Medulla oblongata (tissue), 1 donor: ENCODE measurements around the gene SVEP1.
"Not testable (repeated sequence)": the region's sequence is repeated elsewhere in the genome, so short reads cannot be mapped to it uniquely, and the experiment has no call there.

Source experiments
- DNase-seq: peaks from one replicate; pipeline ENCODE4 v3.0.0-alpha.2; 2015; ENCODE audit errors: extremely low spot score

Gene SVEP1

DNA sequence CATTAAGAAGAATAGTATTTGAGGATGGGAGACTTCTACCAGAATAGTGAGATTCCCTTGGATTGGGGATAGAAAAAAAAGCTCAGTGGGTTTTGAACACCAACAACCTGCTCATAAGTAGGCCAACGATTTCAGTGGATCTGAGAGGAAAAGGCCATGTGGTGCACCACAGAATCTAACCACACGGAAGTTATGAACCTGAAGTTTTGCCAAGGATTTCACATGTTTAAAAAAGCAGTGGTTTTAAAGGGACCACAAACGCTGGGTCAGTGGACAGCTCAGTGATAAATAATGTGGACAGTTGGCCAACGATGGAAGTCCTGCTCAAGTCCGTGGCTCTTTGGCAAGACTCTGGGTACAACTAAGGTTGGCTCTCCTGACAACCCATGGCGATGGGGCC is 134.6 kb downstream of the SVEP1 start:
- DNase-seq, result no peak

DNA sequence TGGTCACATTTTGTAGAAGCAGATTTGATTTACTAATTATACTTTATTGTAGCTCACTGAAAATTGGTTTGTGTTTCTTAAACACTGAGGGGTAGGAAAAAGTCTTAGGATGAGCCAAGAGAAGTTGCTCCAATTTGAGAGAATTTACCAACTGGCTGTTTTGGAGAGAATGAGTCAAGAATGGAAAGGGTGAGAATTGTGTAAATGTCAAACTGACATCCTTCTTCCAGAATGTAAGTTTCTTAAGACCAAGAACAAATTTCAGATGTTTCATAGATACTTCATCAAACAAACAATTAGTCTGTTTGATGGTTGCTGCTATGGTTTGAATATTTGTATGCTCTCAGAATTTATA is 135.7 kb downstream of the SVEP1 start:
- no peak for DNase-seq

DNA sequence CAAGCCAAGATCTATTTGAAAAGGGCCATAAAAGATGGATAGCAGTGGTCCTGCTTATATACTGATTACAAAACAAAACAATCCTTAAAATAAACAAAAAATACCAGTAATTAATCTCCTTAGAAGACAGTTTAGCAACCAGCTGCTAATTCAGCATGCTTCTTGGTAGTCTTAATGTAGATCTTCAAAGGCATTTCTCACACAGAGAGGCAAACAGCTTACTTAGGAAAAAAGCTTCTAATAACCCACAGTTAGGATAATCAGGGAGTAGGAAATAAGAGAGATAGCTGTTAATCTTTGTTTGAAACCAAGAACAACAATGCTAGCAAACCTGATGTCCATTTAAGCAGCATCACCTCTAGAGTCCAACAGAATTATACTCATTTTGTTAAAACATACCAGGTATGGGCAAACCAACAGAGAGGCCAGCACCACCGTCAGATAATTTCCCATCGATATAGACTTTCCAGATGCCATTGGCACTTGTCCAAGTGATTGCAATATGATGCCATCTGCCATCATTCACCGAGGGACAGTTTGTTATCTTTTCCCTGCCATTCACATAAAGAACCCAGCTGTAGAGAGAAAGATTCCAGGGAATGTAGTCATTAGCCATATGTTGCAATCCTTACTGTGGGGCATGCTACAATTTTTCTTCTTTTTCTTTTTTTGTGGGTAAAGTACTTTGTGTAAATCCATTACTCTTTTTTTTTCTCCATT is 136.2 kb downstream of the SVEP1 start:
- DNase-seq, result no peak

DNA sequence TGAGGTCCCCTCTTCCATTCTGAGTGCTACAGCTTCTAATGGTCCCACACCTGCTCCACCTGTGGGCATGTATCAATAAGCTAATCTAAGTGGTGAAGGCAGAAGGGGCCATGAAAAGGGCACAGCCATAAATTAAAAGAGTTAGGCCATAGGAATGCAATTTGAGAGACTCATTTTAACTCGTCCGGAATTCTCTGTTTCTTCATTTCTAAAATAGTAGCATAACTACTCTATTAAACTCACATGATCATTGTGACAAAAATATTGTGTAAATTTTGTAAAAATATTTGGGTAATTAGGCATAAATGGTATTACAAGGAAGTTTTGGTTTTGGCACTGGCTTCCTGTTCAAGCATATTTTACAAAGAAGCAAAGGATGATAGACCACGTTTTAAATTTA is 138.7 kb downstream of the SVEP1 start:
- no peak for DNase-seq

DNA sequence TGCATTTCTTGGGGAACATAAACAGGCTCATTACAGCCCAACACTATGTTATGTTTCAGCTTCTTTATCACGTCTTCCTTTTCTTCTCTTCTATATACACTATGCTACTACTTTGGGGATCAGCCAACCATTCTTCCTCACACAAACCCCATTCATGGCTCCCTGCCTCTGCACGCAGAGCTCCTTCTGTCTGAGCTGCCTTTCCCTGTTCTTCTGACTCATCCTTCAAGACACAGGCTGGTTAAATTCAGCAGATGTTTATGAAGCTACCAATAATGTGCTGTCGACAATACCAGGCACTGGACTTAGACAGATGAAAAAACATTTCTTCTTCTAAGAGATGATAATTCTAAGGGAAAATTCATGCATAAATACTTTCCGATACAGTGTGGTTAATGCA is 139.4 kb downstream of the SVEP1 start:
- DNase-seq, result no peak

DNA sequence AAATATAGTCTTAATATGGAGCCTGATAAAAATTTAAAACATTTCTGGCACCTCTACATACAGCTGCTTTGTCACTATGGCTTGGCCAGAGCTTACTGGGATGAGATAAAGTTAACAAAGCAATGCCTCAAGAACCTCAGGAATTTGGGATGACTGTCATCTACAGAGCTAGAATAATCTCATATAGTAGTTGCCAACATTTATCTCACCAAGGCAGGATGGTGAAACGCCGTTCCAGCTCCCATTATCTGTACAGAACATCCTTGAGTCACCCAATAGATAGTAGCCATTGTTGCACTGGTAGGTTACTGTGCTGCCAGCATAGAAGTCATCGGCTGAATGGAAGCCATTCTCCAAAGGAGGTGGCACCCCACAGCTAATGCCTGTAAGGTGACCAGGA is 147.3 kb downstream of the SVEP1 start:
- DNase-seq, result no peak

DNA sequence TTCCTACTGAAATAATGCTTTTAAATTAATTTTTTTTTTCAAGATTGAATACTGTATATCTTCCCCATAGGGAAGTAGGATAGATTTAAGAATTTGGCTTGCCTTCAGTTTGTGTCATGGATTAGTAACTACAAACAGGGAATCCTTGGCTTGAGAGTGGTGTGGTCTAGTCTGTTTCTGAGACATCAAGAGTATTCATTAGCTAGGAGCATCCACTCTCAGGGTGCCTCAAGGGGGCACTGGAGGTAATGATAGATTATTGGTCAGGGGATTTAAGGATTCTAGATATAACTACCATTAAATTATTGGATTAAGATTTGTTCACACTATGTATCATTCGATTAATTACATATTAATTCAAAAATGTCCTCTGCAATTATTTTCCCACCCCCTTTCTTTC is 150.1 kb downstream of the SVEP1 start:
- no peak for DNase-seq

DNA sequence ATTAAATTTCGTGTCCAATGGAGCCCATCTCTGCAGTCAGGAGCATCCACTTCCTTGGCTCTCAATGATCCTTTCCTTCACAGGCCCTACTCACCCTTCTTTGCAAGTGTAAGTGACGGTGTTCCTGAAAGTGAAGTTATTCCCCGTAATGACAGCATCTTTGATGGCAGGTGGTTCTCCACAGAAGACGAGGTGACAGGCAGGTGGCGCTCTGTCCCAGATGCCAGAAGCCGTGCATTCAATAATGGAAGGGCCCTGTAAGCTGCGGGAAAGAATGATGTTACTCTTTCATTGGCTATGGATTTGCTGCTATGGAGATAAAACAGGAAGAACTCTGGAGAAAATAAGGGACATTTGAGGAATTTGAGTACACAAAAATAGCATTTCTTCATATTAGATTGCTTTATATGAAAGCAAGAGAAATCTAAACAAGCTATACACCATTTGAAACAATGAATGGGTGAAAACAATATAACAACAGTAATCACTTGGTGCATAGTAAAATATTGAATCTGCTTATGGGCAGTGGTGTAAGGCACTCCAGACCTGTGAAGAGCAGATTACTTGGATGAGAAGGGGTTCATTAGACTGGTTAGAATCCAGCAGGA is 151.9 kb downstream of the SVEP1 start:
- DNase-seq, result peak; percentile 34

DNA sequence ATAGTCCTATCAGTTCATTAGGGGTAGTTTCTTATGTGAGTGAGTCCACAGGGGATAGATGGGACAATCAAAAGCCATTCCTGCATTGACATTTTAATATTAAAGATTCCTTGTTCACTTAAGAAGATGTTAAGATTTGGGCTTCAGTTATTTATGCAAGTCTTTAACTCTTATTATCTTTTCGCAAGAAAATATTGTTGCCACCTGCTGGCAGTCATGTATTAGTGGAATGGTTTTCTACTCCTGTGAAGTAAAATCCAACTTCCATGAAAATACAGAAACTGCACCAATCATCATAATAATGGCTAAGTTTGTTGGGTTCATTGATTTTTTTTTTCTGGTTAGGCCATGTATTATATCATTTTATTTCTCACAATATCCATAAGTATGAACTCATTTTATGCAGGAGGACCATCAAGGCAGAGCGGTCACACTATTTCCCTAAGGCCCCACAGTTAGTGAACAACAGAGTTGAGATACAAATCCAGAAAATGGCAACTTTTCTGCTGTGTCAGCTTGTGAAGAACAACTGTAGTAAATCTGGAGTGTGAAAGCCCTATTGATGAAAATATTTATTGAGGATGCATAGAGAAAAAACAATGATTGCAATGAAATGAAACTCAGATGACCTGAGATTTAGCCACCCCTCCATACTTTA is 153.4 kb downstream of the SVEP1 start:
- peak; percentile 7 for DNase-seq

DNA sequence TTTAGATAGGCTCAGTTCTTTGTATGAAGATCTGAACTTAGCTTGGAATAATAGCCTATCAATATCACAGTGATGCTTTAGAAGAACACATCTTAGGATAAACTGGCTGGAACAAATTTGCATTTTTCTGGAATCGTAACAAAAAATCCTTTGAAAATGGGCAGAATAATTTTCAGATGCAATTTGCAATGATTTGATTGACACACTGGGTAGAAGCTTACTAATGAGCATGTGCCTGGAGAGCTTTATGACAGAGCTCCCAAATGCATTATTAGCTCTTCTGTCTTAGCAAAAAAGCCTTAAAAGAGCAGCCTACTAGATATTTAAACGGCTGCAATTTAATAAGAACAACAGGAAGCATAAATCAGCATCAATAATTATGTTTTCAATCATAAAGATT is 165.1 kb downstream of the SVEP1 start:
- DNase-seq, result no peak

DNA sequence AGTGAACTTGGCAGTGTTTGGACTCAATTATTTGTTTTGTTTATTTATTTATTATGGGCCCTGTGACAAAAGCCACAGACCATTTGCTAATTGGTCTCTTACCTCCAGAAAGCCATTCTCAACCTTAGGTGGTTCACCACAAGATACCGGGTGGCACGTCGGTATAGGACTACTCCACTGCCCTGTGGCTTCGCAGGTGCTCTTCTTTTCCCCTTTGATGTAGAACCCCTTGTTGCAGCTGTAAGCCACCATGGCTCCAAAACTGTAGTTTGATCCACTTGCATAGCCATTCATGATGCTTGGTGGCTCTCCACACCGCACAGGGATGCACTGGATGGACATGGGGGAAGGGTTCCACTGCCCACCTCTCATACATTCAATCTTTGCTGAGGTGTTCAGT is 168.6 kb downstream of the SVEP1 start:
- no peak for DNase-seq

DNA sequence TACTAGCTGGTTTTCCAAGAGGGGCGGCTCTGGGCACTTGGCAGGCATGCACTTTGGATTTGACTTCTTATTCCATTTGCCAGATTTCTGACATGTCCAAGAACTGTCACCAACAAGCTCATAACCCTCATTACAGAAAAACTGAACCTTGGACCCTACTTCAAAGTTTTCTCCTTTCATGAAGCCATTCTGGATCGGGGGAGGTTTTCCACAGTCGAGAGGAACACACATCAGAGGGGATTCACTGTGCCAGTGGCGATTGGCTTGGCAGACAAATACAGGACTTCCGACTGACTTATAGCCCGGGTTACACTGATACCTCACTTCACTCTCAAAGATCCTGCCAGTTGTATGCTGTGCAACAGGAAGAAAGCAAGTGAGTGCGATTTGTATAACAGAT is 170.9 kb downstream of the SVEP1 start:
- DNase-seq, result no peak

DNA sequence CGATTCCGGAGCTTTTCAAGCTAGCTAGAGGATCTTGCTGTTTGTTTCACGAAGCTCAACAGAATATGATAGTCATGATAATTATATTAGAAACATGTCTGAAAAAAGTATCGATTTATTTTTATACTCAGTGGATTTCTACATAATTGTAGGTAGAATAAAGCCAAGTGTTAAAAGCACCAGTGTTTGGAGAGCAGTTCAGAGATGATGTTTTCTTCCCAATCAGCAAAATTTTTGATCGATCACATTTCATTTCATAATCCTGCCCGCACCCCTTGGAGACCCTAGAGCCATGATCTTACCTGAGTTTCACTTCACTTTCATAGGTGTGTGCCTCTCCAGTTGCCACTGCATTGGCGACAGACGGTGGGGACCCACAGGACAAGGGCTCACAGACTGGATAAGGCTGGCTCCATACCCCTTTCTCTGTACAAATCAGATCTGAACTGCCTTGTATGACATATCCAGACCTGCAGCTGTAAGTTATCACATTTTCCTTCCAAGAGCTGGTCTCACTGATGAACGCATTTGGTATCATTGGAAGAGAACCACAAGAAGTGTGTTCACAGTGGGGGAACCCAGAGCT is 173.6 kb downstream of the SVEP1 start:
- DNase-seq, result no peak

DNA sequence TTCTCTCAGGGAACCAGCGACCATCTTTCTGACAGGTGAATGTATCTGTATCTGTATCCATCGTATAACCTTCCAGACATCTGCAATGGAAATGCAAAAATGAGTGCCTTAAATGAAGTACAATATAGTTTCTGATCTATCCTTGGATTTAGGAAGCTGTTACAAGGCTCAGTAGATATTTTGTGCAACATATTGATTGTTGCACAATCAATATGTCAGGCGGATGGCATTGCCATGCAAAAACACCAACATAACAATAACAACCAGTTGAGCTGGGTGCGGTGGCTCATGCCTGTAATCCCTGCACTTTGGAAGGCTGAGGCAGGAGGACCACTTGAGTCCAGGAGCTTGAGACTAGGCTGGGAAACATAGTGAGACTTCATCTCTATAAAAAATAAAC is 175.1 kb downstream of the SVEP1 start:
- DNase-seq, result no peak

DNA sequence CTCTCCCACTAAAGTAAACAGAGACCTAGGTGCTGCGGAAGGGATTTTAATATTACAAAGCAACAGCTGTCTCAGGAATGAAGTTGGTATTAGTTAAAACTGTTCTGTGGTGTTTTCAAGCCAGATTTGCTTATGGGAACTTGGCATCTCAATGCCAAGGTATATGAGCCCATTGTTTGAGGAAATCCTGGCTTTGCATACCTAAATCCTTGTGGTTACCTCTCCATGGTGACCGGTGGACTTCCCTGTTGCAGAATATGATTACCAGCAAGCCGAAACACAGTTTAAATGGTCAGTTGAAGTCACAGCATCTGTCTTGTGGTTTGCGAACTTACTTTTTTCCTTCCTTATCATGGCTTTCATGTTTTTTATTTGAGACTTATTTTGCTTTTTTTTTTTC is 179.6 kb downstream of the SVEP1 start:
- no peak for DNase-seq

DNA sequence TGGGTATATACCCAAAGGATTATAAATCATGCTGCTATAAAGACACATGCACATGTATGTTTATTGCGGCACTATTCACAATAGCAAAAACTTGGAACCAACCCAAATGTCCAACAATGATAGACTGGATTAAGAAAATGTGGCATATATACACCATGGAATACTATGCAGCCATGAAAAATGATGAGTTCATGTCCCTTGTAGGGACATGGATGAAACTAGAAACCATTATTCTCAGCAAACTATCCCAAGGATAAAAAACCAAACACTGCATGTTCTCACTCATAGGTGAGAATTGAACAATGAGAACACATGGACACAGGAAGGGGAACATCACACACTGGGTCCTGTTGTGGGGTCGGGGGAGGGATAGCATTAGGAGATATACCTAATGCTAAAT is 180.5 kb downstream of the SVEP1 start:
- not testable (repeated sequence) for DNase-seq

DNA sequence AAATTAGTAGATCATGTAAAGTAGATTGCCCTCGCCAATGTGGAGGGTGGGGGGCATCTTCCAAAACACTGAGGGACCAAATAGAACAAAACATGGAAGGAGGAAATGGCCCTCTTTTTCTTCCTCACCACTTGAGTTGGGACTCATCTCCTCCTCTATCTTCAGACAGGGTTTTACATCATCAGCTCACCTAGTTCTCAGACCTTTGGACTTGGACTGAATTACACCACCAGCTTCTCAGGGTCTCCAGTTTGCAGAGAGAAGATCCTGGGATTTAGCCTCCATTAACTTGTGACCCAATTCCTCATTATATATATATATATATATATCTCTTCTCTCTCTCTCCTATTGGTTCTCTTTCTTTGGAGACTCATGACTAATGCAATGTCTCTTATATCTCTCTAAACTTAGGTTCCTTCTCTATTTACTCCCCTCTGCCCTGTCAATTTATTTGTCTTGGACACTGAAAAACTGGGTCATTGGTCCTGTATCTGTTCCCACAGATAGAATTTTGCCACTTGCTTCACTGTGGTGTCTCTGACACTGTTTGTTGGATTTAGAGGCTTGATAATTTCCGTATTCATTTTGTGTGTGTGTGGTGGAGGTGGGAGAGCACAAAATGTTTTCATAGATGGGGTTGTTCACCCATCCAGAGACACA is 187.6 kb downstream of the SVEP1 start:
- no peak for DNase-seq

DNA sequence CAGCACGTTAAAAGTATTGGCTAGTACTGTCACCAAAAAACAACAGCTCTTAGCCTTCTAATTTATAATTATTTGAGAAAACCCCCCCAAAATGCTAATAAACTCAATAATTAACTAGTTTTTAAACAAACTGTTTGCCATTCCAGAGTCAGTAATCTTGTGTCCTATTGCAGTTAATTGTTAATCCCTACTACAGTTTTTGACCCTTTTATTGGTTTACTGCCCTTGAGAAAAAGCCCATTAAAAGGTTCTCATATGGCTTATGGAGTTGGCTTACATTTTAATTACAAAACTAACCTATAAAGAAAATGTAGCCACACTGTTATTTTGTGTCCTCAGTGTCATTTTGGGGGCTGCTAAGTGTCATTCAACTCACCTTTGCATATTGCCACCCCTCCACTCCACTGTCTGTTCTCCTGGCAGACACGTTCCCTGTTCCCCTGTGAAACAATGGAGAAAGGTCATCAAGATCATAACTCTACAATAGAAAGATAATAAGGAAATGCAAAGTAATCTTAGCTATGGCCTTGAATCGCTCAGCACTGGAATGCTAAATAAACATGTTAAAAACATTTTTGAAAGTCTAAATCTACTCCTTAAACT is 190.3 kb downstream of the SVEP1 start:
- DNase-seq, result no peak

DNA sequence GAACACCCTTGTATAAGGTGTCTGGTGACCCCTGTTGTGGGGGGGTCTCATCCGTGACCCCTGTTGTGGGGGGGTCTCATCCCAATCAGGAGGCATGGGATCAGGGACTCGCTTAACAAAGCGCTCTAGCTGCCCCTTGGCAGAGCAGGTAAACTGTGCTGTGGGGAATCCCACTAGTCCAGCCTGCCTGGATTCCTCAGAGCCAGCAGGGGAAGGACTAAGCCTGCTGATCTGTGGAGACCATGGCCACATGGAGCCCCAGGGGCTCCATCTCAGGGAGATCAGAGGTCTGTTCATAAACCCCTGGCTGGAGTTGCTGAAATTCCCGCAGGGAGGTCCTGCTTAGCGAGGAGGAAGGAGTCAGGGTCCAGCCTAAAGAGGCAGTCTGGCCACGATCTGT is 196.1 kb downstream of the SVEP1 start:
- no peak for DNase-seq

DNA sequence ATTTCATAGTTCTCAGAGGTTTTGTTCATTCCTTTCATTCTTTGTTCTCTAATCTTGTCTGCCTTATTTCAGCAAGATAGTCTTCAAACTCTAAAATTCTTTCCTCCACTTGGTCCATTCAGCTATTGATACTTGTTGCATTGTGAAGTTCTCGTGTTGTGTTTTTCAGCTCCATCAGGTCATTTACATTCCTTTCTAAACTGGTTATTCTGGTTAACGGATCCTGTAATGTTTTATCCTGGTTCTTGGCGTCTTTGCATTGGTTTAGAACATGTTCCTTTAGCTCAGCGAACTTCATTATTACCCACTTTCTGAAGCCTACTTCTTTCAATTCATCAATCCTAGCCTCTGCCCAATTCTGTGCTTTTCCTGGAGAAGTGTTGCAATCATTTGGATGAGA is 196.8 kb downstream of the SVEP1 start:
- no peak for DNase-seq

DNA sequence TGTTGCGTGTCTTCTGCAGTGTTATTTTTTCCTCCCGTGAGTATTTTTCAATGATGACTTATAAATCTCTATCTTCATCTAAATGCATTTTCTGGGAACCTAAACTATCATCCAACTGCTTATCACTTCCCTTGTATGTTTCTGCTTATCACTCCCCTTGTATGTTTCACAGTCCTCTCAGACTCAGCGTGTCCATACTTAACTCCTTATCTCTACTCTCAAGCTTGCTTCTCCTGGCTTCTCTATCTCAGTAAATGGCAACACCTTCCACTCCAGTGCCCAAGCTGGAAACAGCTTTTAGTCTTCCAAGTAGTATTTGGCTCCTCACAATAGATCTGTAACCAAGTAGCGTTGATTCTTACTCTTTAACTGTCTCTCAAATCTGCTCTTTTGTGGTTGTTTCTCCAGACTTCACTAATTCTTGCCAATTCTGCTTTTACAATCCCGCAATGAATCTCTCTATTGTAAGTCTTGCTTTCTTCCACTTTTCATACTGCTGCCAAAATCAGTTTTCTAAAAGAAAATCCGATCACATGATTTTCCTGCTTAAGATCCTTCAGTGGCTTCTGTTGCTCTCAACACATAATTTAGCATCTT is 208.0 kb downstream of the SVEP1 start:
- DNase-seq, result peak; percentile 17

DNA sequence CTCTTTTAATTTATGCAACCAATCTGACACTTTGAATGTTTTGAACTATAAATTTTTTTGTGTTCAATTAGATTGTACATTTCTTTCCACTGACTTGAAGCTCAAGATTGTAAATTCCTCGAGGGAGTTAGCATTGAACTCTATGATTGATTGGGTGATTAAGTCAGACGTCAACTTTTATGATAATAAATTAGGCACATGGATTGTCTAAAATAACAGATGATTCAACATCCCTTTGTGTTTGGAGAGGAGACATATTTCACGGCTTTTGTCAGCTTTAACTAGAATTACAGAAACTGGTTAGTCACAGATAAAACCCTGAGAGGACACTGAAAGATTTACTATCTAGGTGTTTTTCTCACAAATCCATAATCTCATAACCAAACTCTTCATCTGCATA is 209.2 kb downstream of the SVEP1 start:
- no peak for DNase-seq
